Measurements from ENCODE around the gene MAP2K3.
A peak's percentile ranks its signal among the peaks of the same experiment; 100 is the strongest.

Gene MAP2K3

DNA sequence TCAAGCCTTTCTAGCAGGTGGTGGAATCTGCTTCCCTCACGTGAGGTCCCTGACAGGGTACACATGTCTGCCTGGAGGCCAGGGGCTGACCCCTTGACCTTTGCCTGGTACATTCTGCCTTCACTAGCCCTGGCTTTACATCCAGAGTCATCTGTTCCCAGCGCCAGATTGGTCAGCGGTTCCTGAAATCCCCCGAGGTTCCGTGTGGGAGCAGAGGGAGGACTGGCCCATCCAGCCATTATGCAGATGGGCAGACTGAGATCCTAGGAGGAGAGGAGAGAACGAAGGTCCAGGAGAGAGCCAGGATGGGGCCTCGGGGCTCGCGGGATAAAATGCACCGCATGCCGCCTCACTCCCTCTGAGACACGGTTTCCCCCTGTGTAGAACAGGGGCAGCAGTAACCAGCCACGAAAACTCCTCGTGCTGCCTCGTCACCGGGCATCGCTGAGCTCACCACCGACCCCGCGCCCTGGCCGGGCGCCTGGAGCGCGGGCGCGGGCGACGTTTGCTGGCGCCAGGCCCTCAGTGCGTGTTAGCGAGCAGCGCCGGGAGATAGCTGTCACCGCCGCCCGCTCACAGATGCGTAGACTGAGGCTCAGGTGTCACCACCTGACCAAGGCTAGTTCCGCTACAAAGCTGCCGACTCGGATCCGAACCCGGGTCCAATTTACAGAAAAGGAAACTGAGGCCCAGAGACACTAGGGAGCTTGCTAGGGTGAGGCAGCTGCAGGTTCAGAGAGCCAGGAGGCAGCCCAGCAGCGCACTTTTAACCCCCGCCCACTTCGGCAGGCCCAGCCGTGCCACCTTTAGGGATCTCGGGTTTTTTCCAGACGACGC is 811 bp upstream of the MAP2K3 start:
- no peak for DNase-seq

DNA sequence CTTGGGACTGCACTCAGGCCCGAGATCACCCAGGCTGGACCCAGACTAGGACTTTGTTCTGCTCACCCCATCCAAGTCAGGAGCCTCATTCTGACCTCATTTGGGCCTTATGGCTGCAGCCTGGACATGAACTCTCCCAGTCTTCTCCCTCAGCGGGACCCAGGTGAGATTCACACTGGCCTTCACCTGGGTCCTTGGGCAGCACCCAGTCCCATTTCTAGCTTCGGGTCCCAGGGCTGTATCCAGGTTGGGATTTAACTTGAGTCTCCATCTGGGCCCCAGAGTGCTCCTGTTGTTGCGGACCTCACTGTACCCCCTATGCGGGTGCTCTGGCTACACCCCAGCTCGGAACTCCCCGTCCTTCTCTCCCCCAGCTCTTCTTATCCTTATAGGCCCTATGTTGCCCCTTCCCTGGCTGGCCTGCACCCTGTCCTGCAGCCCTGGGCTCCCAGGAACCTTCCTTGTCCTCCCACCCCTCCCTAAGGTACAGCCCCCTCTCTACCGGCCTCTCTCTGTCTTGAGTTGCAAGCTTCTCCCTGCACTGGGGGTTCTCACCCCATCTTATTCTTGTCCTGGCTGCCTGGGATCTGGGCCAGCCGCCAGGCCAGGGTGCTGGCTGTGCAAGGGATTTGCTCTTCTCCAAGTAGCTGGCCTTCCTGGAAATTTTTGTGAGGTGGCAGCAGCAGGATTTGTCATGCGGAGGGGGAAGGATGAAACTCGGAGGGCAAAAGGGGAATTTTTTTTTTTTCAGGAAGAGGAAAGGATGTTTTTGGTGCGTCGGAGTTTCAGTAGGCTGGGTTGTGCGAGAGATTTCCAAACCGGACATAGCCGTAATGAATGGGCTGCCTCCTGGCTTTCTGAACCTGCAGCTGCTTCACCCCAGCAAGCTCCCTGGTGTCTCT is 904 bp downstream of the MAP2K3 start:
- DNase-seq: no peak

- no peak for DNase-seq
Observed at GRCh38 chr17:21286066-21286770, 1.7 kb downstream of the MAP2K3 start.

DNA sequence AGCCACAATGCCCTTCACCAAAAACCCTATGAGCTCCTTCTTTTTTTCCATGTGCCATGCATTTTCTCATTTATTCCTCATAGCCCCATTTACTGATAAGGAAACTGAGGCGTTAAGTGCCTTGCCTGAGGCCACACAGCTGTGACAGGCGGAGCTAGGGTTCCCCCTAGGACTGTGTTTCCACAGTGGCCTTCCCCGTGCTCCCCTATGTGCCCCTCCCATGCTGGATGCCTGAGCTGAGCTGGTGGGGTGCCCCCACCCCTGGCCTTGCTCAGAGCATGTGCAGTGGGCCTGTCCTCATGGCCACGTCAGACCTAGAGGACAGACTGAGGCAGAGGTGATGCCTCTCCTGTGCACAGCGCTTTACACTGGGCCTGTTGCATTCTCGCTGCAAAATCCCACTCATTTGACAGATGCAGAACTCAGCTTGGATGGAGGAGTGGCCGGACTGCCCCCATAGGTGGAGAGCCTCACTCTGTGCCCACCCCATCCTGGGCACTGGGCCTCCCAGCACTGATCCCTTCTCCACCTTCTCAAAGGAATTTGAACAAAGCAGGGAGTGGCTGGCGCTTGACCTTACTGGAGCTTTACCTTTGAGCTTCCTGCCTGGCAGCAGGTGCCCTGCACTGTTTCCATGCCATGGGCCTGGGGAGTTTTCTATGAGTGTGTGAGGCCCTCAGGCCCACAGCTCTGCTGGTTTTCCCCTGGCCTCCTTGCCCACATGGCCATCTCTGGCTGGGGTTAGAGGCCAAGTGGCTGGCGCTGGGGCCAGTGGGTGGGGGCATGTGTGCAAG is 2.6 kb downstream of the MAP2K3 start:
- DNase-seq: no peak

DNA sequence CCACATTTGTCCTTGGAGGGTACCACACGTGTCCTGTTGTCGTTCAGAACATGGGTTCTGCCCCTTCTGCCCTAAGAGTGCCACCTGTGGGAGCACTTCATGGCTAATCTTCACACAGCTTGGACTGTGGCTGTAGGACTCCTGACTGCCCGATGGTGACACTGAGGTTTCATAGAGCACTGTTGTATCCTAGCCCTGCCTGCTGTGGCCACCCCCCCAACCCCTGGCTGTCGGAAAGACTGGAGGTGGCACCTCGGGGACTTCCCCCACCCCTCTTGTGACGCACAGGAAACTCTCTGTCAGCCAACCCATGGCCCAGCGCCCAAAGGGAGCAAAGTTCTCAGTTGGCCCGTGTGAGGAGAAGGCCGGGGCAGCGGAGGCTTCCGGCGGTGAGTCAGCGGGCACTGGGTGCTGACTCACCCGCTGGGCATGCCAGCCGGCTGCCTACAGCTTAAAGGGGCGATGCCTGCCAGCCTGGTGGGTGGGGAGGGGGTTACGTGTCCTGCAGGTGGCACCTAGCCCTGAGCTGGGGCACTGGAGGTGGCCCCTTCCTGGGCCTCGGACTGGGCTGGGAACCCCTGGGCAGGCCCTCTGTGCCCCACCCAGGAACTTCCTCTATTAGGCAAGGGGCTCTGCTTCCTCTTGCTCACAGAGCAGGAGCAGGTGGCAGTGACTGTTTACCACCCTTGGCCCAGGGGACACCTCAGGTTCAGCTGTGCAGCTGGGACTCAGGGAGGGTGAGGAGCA is 3.4 kb downstream of the MAP2K3 start:
- DNase-seq: peak; percentile 96

DNA sequence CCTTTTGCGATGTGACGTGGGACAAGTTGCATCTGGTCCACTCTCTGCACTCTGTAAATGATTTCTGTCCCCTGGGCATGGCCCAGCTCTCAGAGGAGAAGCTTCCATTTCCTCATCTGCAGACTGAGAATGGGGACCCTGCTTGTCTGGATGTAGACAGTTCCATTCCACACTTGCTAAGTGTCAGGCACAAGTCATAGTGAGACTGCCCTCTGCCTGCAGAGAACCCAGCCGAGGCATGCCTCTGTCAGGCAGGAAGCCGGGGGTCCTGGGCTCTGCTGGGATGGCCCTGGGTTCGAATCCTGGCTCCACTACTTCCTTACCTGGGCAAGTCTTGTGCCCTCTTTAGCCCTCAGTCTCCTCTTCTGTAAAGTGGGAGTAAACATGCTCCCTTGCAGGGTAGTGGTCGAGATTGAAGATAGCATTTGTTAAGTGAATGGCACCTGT is 4.1 kb downstream of the MAP2K3 start:
- no peak for DNase-seq

DNA sequence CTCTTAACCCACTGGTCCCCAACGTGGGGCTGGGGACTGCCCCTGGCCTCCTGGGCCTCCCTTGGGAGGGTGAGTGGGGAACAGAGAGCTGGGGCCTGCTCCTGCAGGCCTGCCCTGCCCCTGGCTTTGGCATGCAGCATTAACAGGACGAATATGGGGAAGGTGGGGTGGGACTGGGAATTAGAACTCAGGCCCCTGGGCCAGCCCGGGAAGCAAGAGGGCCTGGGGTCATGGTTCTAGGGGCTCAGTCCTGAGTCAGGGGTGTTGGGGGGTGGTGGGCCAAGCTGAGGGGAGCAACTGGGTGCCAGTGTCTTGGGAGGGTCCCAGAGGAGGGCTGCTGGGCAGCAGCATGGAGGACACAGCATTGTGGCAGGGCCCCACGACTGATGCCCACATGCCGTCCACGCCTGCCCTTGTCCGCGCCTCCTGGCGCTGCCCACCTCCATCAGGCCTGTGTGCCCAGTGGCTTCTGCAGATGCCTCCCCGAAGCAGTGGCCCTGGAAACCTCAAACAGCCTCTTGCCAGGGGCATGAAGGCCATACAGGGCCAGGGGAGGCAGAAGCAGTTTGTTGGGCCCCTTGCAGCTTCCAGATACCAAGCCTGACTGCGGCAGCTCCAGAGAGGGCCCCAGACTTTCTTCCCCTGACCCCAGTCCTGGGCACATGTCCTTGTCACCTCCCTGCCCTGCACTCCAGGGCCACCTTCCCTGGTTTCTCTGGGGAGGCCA is 4.8 kb downstream of the MAP2K3 start:
- DNase-seq: no peak

- DNase-seq: no peak
Observed at GRCh38 chr17:21289902-21290571, 5.5 kb downstream of the MAP2K3 start.

GRCh38 chr17:21291357-21291756 is 6.8 kb downstream of the MAP2K3 start:
- no peak for DNase-seq

DNA sequence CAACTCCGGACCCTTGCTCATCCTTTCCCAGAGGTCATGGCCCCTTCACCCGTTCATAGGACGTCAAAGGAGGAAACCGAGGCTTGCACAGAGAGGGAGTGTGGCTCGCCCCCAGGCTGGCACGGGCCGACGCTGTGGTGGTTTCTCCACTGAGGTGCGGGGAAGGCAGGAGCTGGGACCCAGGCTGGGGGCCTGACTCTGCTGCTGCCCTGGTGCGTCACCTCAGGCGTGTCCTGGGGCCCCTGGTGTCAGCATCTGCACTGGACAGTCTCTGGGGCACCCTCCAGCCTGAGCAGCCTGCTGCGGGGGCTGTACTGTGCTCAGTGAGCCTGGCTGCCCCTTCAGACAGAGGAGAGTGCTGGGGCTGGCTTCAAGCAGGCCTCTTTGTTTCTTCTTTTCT is 7.4 kb downstream of the MAP2K3 start:
- DNase-seq: no peak

- no peak for DNase-seq
Observed at GRCh38 chr17:21292867-21293830, 8.6 kb downstream of the MAP2K3 start.

DNA sequence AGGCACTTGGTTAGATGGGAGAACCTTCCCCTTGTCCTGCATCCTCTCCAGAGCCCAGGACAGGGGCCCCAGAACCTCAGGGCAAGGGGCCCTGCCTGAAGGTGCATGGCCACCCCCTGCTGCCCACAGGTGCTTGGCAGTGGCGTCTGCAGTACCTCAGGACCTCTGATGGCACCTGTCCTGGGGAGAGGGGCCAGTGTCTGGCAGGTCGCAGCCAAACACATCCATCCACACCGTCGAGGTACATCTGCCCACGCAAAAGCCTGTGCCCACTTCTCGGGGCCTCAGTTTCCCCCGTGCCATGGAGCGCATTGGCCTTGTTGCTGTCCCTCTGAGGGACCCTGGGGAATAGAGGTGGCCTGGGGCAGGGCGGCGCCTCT is 9.3 kb downstream of the MAP2K3 start:
- DNase-seq: no peak

- no peak for DNase-seq
Observed at GRCh38 chr17:21294321-21295035, 10.0 kb downstream of the MAP2K3 start.

GRCh38 chr17:21295036-21295952 is 10.8 kb downstream of the MAP2K3 start:
- DNase-seq: no peak

- no peak for DNase-seq
Observed at GRCh38 chr17:21296097-21297025, 11.8 kb downstream of the MAP2K3 start.

GRCh38 chr17:21297026-21297520 is 12.6 kb downstream of the MAP2K3 start:
- DNase-seq: no peak

Measured in activated naive CD4-positive, alpha-beta T cell treated with anti-CD3 and anti-CD28 coated beads, Interleukin-2, amount 50 U/mL, for 16 hours (primary cell).